ENCODE data around the gene NTPCR. TPM values are rescaled to one million over a fixed set of nuclear protein-coding genes. Genes with fewer than 3 reads are reported as not detected.
"Not testable (repeated sequence)": the region's sequence is repeated elsewhere in the genome, so short reads cannot be mapped to it uniquely, and the experiment has no call there.

The NTPCR gene
- total RNA-seq, 1 donor from 2014 or later: 53.5 TPM

- DNase-seq (ENCODE audit: low spot score): no peak
Observed at GRCh38 chr1:232984577-232985425, 34.4 kb downstream of the NTPCR start.

- no peak for DNase-seq (ENCODE audit: low spot score)
Observed at GRCh38 chr1:232985882-232986526, 35.6 kb downstream of the NTPCR start.

- DNase-seq (ENCODE audit: low spot score): no peak
Observed at GRCh38 chr1:232986527-232986922, 36.1 kb downstream of the NTPCR start.

- DNase-seq (ENCODE audit: low spot score): no peak
Observed at GRCh38 chr1:232987046-232987773, 36.8 kb downstream of the NTPCR start.

GRCh38 chr1:232987774-232988140, 37.3 kb downstream of the NTPCR start:
- no peak for DNase-seq (ENCODE audit: low spot score)

GRCh38 chr1:232988572-232989040, 38.2 kb downstream of the NTPCR start:
- DNase-seq (ENCODE audit: low spot score): no peak

- DNase-seq (ENCODE audit: low spot score): no peak
Observed at GRCh38 chr1:232990176-232991128, 40.0 kb downstream of the NTPCR start.

- no peak for DNase-seq (ENCODE audit: low spot score)
Observed at GRCh38 chr1:232991238-232991637, 40.8 kb downstream of the NTPCR start.

- no peak for DNase-seq (ENCODE audit: low spot score)
Observed at GRCh38 chr1:232992227-232992626, 41.8 kb downstream of the NTPCR start.

GRCh38 chr1:232993555-232993954, 43.1 kb downstream of the NTPCR start:
- DNase-seq (ENCODE audit: low spot score): no peak

- DNase-seq (ENCODE audit: low spot score): no peak
Observed at GRCh38 chr1:232995189-232995588, 44.8 kb downstream of the NTPCR start.

GRCh38 chr1:232996143-232996542, 45.7 kb downstream of the NTPCR start:
- no peak for DNase-seq (ENCODE audit: low spot score)

GRCh38 chr1:232998138-232998537, 47.7 kb downstream of the NTPCR start:
- DNase-seq (ENCODE audit: low spot score): no peak

GRCh38 chr1:232998646-232999045, 48.2 kb downstream of the NTPCR start:
- DNase-seq (ENCODE audit: low spot score): no peak

- DNase-seq (ENCODE audit: low spot score): no peak
Observed at GRCh38 chr1:232999956-233000625, 49.7 kb downstream of the NTPCR start.

- not testable (repeated sequence) for DNase-seq (ENCODE audit: low spot score)
Observed at GRCh38 chr1:233003638-233004037, 53.2 kb downstream of the NTPCR start.

GRCh38 chr1:233004451-233004850, 54.0 kb downstream of the NTPCR start:
- no peak for DNase-seq (ENCODE audit: low spot score)

GRCh38 chr1:233005156-233005555, 54.7 kb downstream of the NTPCR start:
- no peak for DNase-seq (ENCODE audit: low spot score)

- no peak for DNase-seq (ENCODE audit: low spot score)
Observed at GRCh38 chr1:233005703-233006102, 55.3 kb downstream of the NTPCR start.

- no peak for DNase-seq (ENCODE audit: low spot score)
Observed at GRCh38 chr1:233006108-233006507, 55.7 kb downstream of the NTPCR start.

GRCh38 chr1:233006541-233006973, 56.1 kb downstream of the NTPCR start:
- no peak for DNase-seq (ENCODE audit: low spot score)

All from mucosa of gallbladder (tissue), 1 donor.